ENCODE data around the gene AGFG1. TPM values are rescaled to one million over a fixed set of nuclear protein-coding genes. Genes with fewer than 3 reads are reported as not detected.

AGFG1 gene
- total and polyA plus RNA-seq, 11 donors, result 12.0 to 92.1 (median 60.0) TPM

GRCh38 chr2:227479865-227480475 lies 8.0 kb downstream of the AGFG1 start:
- Histone ChIP-seq H3K27me3 (no peaks in the 10 kb centered on the region), H3K27ac (no peak overlapping the region), H3K36me3 (no peaks in the 10 kb centered on the region), H3K4me3 (no peak overlapping the region), H3K4me1 (peaks cover 0 to 71% (median 25%) of the 10 kb centered on the region in 12 donors), H3K9me3 (peaks cover 0 to under 1% (median 0%) of the 10 kb centered on the region in 12 donors)
- no peak for TF ChIP-seq POLR2A (IDR thresholded peaks at IDR 0.05)
- peak in 10 of 12 donors; percentile 15 to 54 (median 42) for TF ChIP-seq CTCF (IDR thresholded peaks at IDR 0.05)
- ATAC-seq (peak in 3 of 4 donors; percentile 46 to 76 (median 53)), DNase-seq (no peak)
- intact Hi-C loops (cut with DNase I), result loop anchor here in 6 of 10 donors (5.0 to 10.0 kb wide), 7 partner anchors 75 to 287 kb away; partner anchors contain the start of gene MFF (in 1 of the 6)
- WGBS, 4 donors, result 50 to 59% (median 54%) methylated on average over 2 of the region's 2 CpGs

- 77 to 84% (median 80%) methylated on average over 2 of the region's 2 CpGs for WGBS, 4 donors
- Histone ChIP-seq H3K27ac (no peak overlapping the region), H3K4me1 (peaks cover 0 to 66% (median 22%) of the 10 kb centered on the region in 12 donors), H3K9me3 (peaks cover 0 to 6% (median 0%) of the 10 kb centered on the region in 12 donors), H3K36me3 (no peaks in the 10 kb centered on the region), H3K4me3 (no peak overlapping the region), H3K27me3 (no peaks in the 10 kb centered on the region)
- intact Hi-C loops (cut with DNase I), result loop anchor here in 1 of 10 donors (5.0 kb wide), 1 partner anchor 177 kb away; no protein-coding TSS in a partner anchor
- no peak for ATAC-seq
- TF ChIP-seq CTCF (IDR thresholded peaks at IDR 0.05), result no peak
- DNase-seq, result no peak
Measured at GRCh38 chr2:227480528-227480927, 8.6 kb downstream of the AGFG1 start.

GRCh38 chr2:227482638-227483340 lies 10.8 kb downstream of the AGFG1 start:
- 29 to 95% (median 89%) methylated on average over 1 of the region's 1 CpG for WGBS, 4 donors
- TF ChIP-seq CTCF (IDR thresholded peaks at IDR 0.05), result no peak
- TF ChIP-seq POLR2A (IDR thresholded peaks at IDR 0.05), result no peak
- Histone ChIP-seq H3K36me3 (no peaks in the 10 kb centered on the region), H3K4me1 (peaks cover 0 to 76% (median 19%) of the 10 kb centered on the region in 12 donors), H3K9me3 (peaks cover 0 to 12% (median 0%) of the 10 kb centered on the region in 12 donors), H3K27ac (no peak overlapping the region), H3K4me3 (no peak overlapping the region), H3K27me3 (no peaks in the 10 kb centered on the region)
- no peak for DNase-seq
- intact Hi-C loops (cut with DNase I), result loop anchor here in 1 of 10 donors (5.0 kb wide), 1 partner anchor 175 kb away; no protein-coding TSS in a partner anchor
- ATAC-seq, result peak in 1 of 4 donors; percentile 49

GRCh38 chr2:227485429-227485828 lies 13.5 kb downstream of the AGFG1 start:
- 97 to 100% (median 99%) methylated on average over 1 of the region's 1 CpG for WGBS, 4 donors
- no peaks in the 10 kb centered on the region for H3K27me3 ChIP-seq
- H3K27ac ChIP-seq, result no peak overlapping the region
- no peak overlapping the region for H3K4me3 ChIP-seq
- peaks cover 0 to 12% (median 0%) of the 10 kb centered on the region in 12 donors for H3K9me3 ChIP-seq
- DNase-seq (no peak), ATAC-seq (no peak)
- H3K4me1 ChIP-seq, result peaks cover 0 to 77% (median 18%) of the 10 kb centered on the region in 12 donors
- H3K36me3 ChIP-seq, result no peaks in the 10 kb centered on the region
- intact Hi-C loops (cut with DNase I), result no loop called here
- TF ChIP-seq POLR2A (IDR thresholded peaks at IDR 0.05) (no peak), CTCF (IDR thresholded peaks at IDR 0.05) (no peak)

Measured in heart left ventricle (tissue), 16 donors.